Mucosa of gallbladder (tissue), 1 donor: Measurements from ENCODE around the gene ROR2. TPM values are rescaled to one million over a fixed set of nuclear protein-coding genes. Genes with fewer than 3 reads are reported as not detected.

ENCODE experiments used
- DNase-seq: peaks from one replicate; pipeline ENCODE4 v3.0.0-alpha.2; 2020; ENCODE audit warnings: low spot score
- total RNA-seq: library from RNA; stranded (reverse); gene quantifications from one replicate; pipeline ENCODE4 v1.2.1, GENCODE V29; 2021
- donor health status: DM: no; HTN: no; CAD: no.

Gene ROR2
- total RNA-seq, 1 donor from 2014 or later = 21.5 TPM

GRCh38 chr9:91879231-91879630, 70.8 kb downstream of the ROR2 start:
- DNase-seq = no peak

GRCh38 chr9:91873637-91874051, 76.4 kb downstream of the ROR2 start:
- no peak for DNase-seq

- no peak for DNase-seq
Measured at GRCh38 chr9:91868732-91869391, 81.2 kb downstream of the ROR2 start.

- DNase-seq = no peak
Measured at GRCh38 chr9:91867740-91868139, 82.3 kb downstream of the ROR2 start.

GRCh38 chr9:91865041-91865440, 85.0 kb downstream of the ROR2 start:
- no peak for DNase-seq

GRCh38 chr9:91864380-91864779, 85.6 kb downstream of the ROR2 start:
- no peak for DNase-seq

GRCh38 chr9:91863469-91863868, 86.6 kb downstream of the ROR2 start:
- DNase-seq = no peak

GRCh38 chr9:91858213-91859030, 91.6 kb downstream of the ROR2 start:
- no peak for DNase-seq

GRCh38 chr9:91857291-91858212, 92.5 kb downstream of the ROR2 start:
- DNase-seq = no peak

GRCh38 chr9:91856419-91856818, 93.6 kb downstream of the ROR2 start:
- DNase-seq = no peak

GRCh38 chr9:91855196-91855595, 94.8 kb downstream of the ROR2 start:
- no peak for DNase-seq

- no peak for DNase-seq
Measured at GRCh38 chr9:91852801-91853347, 97.2 kb downstream of the ROR2 start.

GRCh38 chr9:91849694-91850093, 100.3 kb downstream of the ROR2 start:
- no peak for DNase-seq

GRCh38 chr9:91848146-91848545, 101.9 kb downstream of the ROR2 start:
- DNase-seq = no peak

- DNase-seq = peak; percentile 25
Measured at GRCh38 chr9:91847581-91848091, 102.4 kb downstream of the ROR2 start.

GRCh38 chr9:91845879-91846278, 104.1 kb downstream of the ROR2 start:
- DNase-seq = no peak

- no peak for DNase-seq
Measured at GRCh38 chr9:91844701-91845291, 105.2 kb downstream of the ROR2 start.

- no peak for DNase-seq
Measured at GRCh38 chr9:91844190-91844589, 105.8 kb downstream of the ROR2 start.

GRCh38 chr9:91843623-91844148, 106.3 kb downstream of the ROR2 start:
- DNase-seq = peak; percentile 25

- DNase-seq = no peak
Measured at GRCh38 chr9:91843093-91843492, 106.9 kb downstream of the ROR2 start.
